NCI-H2196 (cell line): ENCODE results near the gene NBPF6.
"Not testable (repeated sequence)": the region's sequence is repeated elsewhere in the genome, so short reads cannot be mapped to it uniquely, and the experiment has no call there.

Experiments
- DNase-seq: peaks from one replicate; lab custom pipeline; 2025; ENCODE audit not compliant: unreplicated experiment; lab: John Stamatoyannopoulos, UW

The NBPF6 gene, protein sequence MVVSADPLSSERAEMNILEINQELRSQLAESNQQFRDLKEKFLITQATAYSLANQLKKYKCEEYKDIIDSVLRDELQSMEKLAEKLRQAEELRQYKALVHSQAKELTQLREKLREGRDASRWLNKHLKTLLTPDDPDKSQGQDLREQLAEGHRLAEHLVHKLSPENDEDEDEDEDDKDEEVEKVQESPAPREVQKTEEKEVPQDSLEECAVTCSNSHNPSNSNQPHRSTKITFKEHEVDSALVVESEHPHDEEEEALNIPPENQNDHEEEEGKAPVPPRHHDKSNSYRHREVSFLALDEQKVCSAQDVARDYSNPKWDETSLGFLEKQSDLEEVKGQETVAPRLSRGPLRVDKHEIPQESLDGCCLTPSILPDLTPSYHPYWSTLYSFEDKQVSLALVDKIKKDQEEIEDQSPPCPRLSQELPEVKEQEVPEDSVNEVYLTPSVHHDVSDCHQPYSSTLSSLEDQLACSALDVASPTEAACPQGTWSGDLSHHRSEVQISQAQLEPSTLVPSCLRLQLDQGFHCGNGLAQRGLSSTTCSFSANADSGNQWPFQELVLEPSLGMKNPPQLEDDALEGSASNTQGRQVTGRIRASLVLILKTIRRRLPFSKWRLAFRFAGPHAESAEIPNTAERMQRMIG

DNA sequence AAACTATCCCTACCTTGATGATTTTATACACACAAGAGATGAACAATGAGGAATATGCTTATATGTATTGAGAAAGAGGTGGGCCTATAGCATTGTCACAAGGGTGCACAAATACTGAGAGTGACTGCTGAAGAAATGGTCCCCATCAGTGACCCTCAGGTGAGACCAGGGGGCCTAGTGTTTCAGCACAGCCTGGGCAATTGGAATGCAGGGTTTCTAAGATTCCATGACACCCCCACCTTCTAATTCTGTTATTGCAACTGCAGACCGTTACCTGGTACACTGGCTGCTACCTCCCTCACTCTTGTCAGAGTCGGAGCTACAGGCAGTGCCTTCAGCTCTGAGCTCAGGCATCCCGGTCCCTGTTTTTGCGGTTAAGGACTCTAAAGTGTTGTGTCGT lies at the start of gene NBPF6:
TSS of gene NBPF6 (plus strand) at position 301 of the 400 bp plus-strand sequence. CDS start 259 bp downstream, outside the sequence.
- DNase-seq = not testable (repeated sequence)

DNA sequence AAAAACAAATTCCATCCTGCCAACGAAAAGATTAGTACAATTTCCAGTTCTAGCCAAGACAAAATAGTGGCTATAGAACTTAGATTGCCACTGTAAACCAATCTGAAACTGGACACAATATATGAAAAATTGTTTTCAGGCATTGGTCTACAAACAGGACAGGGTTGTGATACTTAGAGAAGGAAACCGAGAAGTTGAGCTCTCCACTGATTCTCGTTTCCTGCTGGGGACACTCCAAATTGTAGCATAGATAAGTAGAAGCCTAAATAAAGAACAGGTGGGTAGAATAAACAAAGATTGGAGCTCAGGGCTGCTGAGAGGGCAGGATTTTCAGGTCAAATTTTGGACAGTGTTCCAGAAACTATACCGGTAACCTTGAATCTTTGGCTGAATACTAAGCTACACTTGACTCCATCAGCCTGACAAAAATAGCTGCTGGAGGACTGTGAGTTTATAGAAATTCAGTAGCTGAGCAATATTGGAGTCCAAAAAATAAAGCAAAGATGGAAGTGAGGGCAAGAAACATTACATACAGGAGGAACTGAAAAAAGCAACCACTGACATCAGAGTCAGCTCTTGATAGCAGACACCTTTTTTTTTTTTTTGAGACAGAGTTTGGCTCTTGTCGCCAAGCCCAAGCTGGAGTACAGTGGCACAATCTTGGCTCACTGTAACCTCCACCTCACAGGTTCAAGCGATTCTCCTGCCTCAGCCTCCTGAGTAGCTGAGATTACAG lies 38.9 kb upstream of the NBPF6 start:
- not testable (repeated sequence) for DNase-seq

DNA sequence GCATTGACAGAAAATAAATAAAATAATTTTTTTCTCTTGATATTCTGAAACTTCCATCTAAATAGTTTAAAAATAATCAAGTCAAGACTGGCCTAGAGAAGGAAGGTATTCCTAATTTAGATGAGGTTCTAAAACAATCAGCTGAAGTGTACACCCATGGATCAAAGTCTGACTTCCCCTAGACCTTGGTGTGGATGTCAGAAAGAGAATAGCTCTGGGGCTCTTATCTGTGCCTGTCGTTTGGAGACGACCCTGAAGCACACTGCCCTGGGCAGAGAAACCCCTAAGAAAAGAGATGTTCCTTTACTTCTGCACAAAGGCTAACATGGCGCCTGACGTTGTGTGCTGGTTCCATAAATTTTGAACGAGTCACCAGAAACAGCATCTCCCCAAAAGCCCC lies 30.0 kb upstream of the NBPF6 start:
- DNase-seq = not testable (repeated sequence)

DNA sequence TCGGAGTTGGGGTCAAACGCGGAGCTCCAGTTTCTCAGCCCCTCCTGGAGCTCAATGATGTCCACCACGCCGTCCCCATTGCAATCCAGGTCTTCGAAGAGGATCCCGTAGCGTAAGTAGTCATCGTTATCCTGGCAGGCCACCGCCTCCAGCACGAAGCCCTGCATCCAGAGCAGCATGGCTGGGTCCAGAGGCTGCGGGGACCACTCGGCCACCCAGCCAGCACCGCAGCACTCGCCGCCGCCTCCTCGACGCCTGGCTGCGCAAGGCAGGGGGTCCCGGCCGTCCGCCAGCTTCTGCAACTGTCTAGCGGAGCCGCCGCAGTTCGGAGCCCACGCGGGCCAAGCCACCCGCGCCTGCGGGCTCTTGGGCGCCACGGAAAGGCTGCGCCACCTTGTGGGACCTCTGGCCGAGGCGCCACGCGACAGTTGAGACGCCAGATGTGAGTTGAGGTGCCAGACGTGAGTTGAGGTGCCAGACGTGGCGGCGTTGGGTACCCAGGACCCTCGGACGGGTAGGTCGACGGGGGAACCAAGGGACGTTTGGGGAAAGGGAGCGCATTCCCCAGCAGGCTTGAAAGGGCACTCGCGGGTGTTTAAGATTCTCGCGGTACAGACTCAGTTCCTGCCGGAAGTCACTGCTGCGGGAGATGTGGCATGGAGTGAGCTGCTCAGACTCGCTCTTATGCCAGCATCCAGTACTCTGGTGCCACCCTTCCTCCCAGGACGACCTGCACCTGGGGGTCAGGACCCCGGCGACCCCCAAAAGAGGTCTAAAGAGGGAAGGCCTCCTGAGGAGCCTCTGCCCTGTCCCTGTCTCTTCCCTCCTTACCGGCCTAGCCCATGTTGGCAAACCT lies 28.9 kb upstream of the NBPF6 start:
- not testable (repeated sequence) for DNase-seq

DNA sequence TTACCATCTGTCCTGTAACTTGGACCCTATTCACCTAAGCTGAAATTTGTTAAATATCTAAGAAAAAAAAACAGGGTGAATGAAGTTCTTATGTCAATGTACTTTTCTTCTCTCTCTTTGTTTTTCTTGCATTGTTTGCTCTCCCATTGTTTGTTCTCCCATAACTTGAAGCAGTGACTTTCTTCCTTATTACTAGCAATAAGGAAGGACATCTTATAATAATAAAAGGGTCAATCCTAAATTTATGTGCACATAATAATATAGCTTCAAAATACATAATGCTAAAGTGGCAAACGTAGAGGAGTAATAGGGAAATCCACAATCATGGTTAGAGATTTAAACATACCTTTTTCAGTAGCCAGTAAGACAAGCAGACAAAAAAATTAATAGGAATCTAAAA lies 23.3 kb upstream of the NBPF6 start:
- not testable (repeated sequence) for DNase-seq

DNA sequence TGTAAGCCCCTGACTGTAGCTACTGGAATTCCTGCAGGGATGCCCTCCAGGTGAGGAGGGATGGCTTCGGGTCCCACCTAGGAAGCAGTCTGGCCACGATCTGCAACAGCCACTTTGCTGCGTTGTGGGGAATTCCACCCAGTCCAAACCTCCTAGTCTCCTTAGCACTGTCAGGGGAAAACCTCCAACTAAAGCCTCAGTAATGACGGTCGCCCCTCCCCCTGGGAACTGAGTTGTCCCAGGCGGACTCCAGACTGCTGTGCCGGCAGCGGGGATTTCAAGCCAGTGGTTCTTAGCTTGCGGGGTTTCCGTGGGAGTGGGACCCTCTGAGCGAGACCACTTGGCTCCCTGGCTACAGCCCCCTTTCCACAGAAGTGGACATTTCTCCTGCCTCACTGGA lies 18.1 kb upstream of the NBPF6 start:
- not testable (repeated sequence) for DNase-seq

DNA sequence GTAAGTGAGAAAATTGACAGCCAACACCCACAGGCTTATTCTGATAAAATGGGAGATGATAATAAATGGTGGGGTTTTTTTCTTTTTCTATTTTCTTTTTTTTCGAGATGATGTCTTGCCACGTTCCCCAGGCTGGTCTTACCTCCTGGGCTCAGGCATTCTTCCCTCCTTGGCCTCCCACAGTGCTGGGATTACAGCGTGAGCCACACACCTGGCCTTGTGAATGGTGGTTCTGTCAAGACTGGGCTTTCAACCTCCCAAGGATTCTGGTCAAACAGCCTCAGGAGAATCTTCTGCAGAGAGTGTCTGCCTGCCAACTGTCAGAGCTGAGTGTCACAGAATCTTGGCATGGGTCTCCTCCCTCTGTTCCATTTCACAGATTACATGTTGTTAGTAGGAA lies 16.7 kb upstream of the NBPF6 start:
- not testable (repeated sequence) for DNase-seq

DNA sequence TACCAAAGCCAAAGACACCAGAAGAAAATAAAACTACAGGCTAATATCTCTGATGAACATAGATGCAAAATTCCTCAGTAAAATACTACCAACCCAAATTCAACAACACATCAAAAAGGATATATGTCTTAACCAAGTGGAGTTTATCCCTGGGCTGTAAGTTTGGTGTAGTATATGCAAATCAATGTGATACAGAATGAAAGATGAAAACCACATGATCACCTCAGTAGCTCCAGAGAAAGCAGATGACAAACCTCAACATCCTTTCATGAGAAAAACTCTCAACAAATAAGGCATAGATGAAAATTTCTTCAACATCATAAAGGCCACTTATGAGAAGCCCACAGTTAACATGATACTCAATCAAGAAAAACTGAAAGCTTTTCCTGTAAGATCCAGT lies 11.6 kb upstream of the NBPF6 start:
- DNase-seq = not testable (repeated sequence)

DNA sequence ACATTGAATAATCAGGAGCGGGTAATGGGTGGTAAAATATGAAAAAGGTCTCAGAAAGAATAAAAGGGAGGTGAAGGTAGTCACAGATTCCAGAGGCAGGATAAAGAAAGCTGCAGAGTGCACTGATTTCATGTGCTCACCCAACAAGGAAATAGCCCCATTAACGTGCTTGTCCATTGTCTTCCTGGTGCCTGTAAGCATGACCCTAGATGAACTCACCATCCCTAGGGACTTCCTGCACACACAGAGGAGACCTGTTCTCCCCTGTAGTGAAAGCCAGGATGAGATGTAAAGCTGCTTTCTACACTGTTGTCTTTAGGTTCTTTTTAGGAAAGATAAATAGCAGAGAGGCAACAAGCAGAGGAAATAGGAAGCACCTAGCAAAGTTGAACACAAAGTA lies 4.4 kb downstream of the NBPF6 start:
- DNase-seq = not testable (repeated sequence)

DNA sequence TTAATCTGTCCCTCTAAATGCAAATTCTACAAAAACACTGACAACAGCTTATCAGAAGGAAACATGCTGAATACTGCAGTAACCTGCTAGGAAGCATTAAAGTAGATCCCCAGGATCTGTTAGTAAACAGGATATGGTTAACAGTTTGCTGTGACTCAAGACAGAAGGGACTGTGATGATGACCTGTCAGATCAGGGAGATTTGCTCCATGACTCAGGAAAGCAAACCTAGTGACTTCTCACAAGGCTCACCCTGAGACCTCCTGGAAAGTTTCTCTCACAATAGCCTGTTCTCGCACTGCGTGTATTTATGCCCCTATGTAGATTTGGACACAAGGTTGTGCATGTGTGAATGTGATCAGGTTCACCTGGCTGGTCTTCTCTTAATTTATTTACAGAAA lies 8.5 kb downstream of the NBPF6 start:
- not testable (repeated sequence) for DNase-seq

DNA sequence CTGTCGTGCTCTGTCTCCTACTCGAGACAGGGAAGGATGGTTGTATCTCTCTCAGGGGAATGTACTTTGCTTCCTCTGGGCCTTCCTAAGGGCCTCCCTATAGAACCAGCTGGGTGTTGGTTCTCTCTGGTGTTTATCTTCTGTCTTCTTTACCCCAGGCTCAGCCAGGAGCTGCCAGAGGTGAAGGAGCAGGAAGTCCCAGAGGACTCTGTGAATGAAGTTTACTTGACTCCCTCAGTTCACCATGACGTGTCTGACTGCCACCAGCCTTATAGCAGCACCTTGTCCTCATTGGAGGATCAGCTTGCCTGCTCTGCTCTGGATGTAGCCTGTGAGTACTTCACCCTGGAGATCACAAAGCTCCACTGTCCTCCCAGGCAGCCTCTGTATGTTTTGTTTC lies 11.6 kb downstream of the NBPF6 start:
- not testable (repeated sequence) for DNase-seq

DNA sequence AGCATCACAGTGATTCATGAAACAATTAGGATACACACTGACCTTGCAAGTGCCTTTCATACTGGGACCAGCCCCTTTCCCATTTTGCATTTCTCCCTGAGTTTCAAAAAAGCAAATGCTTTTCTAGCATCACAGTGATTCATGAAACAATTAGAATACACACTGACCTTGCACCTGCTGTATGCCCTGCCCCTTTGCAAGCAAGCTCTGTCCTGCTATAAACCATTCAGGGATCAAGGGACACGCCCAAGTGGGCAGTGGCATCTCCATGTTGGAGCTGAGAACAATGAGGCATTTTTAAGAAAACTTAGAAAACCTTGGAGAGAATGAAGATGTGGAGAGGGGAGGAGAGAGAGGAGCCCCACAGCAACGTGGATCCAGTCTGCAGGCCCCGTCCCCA lies 13.8 kb downstream of the NBPF6 start:
- not testable (repeated sequence) for DNase-seq

DNA sequence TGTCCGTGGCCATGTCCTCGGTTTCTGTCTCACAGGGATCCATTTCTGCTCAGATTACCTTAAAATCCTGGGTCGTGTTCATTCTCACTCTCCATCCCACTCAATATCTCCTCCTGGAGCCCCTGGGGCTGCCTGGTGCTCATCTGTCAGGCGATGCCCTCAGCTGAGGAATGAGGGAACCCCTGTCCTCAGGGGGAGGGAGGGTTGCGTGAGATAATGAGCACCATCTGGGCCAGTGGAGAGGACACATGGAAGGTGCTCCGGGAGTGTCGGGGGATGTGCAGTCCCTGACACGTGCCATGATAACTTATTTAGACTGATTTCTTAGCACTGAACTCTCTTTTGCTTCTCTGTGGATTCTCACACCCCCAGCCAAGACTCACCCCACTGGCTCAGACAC lies 16.0 kb downstream of the NBPF6 start:
- not testable (repeated sequence) for DNase-seq

DNA sequence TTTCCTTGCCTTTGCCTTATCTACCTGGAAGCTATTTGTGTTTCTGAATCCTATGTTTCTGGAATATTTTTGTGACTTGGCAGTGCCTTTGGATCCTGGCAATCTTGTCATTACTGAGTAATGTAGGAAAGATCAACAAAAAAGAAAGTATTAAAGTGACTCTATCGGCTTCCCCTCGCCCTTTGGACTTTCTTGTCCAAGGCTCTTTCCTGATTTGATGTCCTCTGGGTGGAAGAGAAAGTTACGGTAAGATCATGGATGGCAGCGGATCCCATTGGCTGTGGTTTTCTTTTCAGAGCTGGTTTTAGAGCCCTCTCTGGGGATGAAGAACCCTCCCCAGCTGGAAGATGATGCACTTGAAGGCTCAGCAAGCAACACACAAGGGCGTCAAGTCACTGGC lies 17.0 kb downstream of the NBPF6 start:
- not testable (repeated sequence) for DNase-seq

DNA sequence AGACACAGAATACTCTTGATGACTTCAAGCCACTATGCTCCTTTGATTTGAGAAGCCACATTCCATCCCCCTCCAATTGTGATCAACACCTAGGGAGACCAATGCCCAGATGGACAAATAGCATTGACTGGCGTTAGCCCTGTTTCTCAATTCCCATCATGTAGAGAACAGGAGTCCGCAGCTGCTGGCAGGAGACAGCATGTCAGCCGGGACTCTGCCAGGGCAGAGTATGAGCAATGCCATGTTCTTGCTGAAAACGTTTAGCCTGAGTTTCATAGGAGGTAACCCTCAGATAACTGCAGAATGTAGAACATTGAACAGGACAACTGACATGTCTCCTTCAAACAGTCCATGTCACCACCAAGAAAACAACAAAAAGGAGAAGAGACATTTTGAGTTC lies 20.6 kb downstream of the NBPF6 start:
- DNase-seq = not testable (repeated sequence)

DNA sequence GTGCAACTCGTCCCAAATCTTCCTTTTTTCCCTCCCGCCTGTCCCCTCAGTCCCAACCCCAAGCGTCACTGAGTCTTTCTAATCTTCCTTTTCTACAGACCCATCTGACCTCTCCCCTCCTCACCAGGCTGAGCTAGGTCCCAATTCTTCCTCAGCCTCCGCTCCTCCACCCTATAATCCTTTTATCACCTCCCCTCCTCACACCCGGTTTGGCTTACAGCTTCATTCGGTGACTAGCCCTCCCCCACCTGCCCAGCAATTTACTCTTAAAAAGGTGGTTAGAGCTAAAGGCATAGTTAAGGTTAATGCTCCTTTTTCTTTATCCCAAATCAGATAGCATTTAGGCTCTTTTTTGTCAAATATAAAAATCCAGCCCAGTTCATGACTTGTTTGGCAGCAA lies 24.4 kb downstream of the NBPF6 start:
- not testable (repeated sequence) for DNase-seq

DNA sequence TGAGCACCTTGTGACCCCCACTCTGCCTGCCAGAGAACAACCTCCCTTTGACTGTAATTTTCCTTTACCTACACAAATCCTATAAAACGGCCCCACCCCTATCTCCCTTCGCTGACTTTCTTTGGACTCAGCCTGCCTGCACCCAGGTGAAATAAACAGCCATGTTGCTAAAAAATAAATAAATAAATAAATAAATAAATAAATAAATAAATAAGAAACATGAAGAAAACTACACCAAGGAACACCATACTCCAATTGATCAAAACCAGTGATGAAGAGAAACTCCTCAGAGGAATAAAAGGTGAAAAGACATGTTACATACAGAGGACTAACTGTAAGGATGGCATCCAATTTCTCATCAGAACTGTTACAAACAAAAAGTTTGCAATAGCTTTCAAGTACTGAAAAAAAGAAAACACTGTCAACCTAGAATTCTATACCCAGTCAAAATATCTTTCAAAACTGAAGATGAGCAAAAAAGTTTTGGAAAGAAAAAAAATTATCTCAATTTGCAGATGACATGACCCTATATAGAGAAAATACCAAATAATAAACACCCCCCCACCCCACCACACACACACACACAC lies 28.4 kb downstream of the NBPF6 start:
- no peak for DNase-seq

DNA sequence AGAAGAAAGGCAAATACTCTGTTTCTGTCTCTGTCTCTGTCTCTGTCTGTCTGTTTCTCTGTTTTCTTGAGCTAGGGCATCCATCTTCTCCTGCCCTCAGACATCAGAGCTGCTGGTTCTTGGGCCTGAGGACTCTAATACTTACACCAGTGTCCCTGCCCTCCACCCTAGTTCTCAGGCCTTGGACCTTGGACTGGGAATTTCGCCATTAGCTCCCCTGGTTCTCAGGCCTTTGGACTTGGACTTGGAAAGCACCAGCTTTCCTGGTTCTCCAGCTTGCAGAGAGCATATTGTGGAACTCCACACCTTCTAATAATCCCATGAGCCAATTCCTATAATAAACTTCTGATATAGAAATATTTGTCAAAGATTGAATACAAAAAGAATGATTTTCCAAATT lies 32.6 kb downstream of the NBPF6 start:
- DNase-seq = no peak

DNA sequence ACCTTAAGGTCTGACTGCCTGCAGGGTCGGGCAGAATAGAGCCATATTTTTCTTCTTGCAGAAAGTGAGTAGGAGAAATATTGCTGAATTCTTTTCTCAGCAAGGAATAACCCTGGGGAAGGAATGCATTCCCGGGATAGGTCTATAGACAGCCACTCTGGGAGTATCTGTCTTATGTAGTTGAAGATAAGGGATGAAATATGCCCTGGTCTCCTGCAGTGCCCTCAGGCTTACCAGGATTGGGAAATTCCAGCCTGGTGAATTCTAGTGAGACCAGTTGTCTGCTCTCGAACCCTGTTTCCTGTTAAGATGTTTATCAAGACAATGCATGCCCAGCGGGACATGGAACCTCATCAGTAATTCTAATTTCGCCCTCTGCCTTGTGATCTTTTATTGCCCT lies 35.8 kb downstream of the NBPF6 start:
- DNase-seq = not testable (repeated sequence)

DNA sequence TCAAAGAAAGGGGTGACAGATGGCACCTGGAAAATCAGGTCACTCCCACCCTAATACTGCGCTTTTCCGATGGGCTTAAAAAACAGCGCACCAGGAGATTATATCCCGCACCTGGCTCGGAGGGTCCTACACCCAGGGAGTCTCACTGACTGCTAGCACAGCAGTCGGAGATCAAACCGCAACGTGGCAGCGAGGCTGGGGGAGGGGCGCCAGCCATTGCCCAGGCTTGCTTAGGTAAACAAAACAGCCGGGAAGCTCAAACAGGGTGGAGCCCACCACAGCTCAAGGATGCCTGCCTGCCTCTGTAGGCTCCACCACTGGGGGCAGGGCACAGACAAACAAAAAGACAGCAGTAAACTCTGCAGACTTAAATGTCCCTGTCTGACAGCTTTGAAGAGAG lies 36.6 kb downstream of the NBPF6 start:
- not testable (repeated sequence) for DNase-seq
